HG03469 (cell line): Measurements from ENCODE around the gene TTLL5.
"Not testable (repeated sequence)": the region's sequence is repeated elsewhere in the genome, so short reads cannot be mapped to it uniquely, and the experiment has no call there.

ENCODE experiments used
- ATAC-seq: cut with Tn5 transposase; IDR thresholded peaks from one replicate; pipeline ENCODE4 v1.9.1; 2021; ENCODE audit warnings: mild to moderate bottlenecking, moderate library complexity, moderate number of reproducible peaks; ENCODE audit not compliant: unreplicated experiment

Gene TTLL5

DNA sequence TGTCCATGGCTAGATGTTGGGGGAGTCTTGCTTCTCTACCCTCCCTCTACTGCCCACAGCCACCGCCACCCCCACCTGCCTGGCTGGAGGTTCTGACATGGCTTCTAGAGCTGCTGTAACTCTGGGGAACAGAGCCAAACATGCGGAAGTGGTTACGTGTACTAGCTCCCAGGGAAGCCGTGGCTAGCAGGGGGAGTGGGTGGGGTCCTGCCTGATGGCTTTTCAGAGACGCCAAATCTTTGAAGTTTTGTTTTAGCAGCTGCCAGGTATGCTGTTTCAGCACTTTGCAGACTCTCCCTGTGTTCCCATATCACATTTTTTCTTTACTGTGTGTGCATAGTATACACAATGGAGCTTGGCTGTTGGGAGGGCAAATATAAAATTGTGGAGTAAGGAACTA lies 170.4 kb downstream of the TTLL5 start:
- ATAC-seq, result no peak

DNA sequence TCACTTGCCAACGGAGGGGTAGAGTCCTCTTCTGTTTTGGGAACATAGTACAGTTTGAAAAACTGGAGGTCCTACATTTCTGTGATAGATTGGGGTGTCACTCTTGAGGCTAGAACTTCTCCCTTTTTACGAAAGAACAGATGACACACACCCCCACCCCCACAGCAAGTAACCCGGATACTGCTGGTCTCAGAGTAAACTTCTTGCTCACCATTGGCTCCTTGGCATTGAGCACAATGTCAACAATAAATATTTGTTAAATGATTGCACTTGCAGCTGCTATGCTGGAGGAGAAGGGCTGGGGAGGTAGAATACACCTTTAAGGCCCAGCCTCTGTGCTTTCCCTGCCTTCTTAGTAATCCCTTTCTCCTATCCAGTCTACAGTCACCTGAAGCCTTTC lies 170.9 kb downstream of the TTLL5 start:
- ATAC-seq, result no peak

DNA sequence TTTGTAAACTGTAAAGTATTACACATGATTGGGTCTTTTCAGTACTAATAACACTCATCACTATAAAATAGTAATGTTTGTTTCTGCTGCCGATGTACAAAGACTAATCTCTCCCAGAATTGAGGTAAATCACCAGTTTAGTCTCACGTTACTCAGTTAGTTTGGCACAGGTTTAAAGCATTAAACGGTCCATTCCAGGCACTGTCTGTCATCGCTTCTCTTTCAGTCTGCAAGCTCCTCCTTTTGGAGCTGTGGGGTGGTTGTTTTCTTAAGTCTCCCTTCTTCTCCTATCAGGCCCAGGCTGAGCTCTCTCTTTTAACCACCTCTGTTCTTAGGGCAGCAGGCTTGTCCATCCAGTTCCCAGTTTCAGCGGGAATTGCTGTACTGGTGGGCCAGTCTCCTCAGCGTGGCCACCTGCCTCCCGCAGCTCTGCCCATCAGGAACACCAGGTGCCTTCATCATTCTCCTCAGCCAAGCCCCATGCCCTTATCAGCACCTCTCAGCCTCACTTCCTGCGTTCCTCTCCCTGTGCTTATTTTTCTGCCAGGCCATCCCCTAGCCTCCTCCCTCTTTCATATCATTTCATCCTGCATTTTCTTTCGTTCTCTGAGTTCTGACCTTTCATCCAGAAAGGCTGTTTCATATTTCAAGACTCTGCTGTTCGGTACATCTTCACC lies 171.7 kb downstream of the TTLL5 start:
- no peak for ATAC-seq

DNA sequence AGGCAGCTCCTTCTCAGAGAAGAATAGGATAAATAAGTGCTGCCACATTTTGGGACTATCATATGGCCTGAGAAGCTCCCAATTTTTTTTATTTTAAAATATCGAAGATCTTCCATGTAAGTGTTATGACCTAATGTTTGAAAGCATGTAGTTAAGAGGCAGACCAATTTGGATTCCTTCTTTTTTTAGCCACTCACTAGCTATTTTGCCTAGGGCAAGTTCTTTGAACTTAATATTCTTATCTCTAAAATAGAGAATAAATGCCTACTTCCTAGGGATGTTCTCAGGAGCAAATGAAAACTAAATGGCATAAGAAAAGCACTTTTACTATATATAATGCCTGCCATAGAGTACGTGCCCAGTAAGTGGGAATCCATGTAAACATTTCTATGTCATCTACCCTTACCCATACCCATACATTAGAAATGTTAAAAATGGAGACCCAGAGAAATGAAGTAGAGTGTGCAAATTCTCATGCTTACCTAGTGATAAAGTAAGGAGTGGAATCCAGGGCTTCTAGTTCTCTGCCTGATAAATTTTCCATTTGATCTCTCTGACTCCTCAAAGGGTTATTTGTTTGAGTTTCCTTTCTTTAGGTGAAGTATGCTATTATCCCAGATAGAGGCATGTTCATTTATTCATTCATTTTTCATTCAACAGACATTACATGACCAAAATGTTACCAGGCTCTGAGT lies 172.4 kb downstream of the TTLL5 start:
- ATAC-seq, result no peak

DNA sequence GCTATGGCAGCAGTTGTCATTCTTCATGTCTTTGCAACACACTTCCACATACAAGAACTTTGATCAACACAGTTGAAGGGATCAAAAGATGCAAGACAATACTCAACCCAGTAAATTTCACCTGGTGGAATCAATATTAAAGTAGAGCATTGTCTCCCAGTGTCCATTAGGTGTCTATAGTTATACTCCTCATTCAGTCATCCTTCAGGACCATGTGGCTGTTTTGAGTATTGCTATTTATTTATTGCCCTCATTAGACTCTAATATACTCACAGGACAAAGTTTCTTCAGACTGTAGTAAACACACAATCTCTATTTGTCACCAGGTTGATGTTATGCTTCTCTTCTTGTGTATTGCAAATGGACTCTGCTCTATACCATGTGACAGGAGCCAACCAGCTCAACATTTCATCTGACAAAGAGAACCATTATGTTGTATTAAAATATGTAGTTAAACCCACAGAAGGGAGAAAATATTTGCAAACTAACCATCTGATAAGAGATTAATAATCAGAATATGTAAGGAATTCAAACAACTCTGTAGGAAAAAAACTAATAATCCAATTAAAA lies 174.2 kb downstream of the TTLL5 start:
- ATAC-seq, result no peak

DNA sequence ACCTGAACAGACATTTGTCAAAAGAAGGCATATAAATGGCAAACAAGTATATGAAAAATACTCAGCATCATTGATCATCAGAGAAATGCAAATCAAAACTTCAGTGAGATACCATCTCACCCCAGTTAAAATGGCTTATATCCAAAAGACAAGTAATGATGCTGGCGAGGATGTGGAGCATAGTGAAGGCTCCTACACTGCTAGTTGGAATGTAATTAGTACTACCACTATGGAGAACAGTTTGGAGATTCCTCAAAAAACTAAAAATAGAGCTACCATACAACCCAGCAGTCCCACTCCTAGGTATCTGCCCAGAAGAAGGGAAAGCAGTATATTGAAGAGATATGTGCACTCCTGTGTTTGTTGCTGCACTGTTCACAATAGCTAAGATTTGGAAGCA lies 174.7 kb downstream of the TTLL5 start:
- ATAC-seq, result no peak

DNA sequence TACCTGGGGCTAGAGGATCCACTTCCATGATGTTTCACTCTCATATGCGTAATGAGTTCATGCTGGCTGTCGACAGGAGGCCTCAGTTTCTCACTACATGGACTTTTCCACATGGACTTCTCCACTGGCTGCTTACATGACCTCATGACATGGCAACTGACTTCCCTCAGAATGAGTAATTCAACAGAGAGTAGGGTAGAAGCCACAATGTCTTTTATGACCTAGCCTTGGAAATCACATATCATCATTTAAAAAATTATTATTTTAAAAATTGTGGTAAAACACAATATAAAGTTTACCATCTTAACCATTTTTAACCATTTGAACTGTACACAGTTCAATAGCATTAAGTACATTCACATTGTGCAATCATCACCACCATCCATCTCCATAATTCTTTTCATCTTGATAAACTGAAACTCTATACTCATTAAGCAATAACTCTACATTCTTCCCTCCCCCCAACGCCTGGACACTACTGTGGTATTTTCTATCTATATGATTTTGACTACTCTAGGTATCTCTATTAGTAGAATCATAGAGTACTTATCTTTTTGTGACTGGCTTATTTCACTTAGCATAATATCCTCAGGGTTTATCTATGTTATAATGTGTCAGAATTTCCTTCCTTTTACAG lies 176.2 kb downstream of the TTLL5 start:
- ATAC-seq, result no peak

DNA sequence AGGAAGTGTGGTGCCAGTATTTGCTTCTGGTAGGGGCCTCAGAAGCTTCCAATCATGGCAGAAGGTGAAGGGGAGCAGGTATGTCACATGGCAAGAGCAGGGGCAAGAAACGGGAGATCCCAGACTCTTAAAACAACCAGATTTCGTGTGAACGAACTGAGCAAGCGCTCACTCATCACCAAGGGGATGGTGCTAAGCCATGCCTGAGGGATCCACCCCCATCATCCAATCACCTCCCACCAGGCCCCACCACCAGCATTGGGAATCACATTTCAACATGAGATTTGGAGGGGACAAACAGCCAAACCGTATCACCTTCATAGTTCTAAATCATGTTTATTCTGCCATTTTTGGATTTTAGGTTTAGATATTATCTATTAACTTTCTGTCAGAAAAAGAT lies 179.9 kb downstream of the TTLL5 start:
- no peak for ATAC-seq

DNA sequence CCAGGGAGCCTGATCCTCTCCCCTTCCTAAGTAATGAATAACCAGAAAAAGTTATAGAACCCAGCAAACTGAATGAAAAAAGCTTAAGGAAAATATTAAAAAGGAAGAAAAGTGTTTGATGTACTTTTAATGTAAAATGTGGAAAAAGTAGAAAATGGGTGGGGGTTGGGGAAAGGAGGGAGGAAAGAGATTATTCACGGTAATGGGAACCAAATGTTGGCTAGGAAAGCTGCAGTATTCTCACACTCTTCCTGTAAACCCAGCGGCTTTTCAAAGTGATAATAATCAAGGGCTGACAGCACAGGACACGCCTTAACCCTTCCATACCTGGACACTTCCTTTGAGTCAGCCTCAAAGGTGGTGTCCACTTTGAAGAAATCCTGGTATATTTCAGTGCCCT lies 181.5 kb downstream of the TTLL5 start:
- ATAC-seq, result no peak

DNA sequence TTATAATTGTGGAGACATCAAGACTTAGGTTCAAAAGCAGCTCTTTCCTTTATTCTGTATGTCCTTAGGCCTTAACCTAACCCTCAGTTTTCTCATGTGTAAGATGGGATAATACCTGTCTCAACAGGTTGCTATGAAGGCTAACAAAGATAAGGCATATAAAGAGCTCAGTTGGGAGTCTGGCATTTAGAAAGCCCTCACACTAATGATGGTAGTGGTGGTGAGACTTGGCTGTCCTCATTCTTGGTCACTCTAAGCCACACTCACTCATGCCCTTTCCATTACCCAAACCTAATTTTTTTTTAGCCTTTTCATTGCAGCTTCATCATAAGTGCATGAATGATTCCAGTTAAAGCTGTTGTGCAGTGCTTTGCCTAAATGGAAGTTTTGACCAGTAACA lies 183.4 kb downstream of the TTLL5 start:
- ATAC-seq, result no peak

DNA sequence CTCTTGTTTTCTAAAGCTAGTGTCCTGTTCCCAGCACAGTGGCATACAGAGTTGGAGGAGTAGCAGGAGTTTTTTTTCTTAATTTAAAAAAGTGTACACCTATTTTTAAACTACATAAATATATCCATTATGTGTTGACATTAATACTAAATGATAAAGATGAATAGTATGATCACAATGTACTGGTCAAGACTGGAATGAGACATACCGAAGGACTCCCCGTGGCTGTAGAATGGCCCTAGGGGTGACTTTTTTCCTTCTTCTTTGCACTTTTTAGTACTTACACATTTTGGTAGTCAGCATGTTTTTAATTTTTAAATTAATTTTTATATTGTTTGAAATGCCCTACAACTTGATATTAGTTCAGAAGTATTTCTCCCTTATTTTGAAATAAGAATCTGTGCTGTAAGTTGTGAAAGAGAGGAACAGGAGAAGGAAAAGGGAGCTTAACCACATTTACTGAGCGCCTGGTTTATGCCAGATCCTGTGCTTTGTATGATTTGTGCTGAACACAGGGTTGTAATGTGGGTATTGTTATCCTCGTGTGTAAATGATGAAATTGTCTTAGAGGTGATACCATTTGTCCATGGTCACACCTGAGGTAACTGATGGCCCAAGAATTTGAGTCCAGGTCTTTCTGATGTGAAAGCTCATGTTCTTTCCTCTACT lies 184.2 kb downstream of the TTLL5 start:
- ATAC-seq, result no peak

DNA sequence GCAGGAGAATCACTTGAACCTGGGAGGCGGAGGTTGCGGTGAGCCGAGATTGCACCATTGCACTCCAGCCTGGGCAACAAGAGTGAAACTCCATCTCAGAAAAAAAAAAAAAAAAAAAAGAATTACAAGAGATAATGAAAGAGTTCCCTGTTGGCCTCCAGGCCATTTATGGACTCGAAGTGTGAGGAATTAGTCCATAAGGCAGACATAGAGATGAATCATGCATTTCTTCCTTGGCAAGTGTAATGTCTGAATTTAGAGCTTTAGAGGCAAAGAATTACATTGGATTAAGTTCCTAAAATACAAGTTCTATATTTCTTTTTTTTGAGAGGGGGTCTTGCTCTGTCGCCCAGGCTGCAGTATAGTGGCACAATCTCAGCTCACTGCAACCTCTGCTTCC lies 185.6 kb downstream of the TTLL5 start:
- not testable (repeated sequence) for ATAC-seq

DNA sequence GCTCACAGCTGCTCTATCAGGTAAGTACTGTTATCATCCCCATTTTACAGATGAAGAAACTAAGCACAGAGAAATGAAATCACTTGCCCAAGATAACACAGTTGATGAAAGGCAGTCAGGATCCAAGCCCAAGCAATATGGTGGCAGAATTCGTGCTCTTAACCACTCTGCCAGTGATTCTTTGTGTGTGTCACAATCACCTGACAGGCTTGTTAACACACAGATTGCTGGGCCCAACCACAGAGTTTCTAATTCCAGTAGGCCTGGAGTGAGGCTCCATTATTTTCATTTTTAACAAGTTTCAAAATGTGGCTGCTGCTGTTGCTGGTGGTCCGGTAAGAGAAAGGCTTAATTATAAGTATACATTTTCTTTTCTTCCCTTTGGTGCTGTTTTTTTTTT lies 186.5 kb downstream of the TTLL5 start:
- ATAC-seq, result no peak

DNA sequence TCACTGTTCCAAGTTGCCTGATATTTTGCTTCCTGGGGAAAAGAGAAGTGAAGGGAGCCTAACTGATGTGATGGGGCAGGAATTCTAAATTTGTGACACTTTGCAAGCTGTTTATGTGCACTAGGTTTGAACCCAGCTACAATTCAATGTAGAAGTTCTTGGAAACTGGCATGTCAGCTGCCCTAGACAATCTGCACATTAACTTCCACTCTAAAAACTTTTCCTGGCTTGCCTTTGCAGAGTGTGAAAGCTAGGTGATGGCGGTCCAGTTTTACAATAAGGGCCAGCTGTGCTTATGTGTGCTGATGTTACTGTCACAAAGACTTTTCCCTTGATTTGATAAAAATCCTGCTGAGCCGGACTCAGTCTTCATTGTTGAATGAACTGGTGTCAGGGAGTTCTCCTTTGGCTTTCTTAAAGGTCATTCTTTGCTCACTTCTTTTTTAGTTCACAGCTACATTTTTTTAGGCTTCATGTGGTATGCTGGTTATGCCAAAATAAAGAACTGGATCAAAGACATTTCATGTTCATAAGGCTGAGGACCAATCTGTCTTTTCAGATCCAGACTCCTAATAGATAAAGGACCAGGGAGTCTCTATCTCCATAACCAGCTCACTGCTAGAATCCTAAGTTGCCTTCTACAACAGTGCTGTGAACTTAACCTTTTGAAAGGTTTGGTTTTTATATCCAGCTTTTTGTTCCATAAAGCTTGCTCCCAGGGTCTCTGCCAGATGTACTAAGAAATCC lies 187.3 kb downstream of the TTLL5 start:
- ATAC-seq, result no peak

DNA sequence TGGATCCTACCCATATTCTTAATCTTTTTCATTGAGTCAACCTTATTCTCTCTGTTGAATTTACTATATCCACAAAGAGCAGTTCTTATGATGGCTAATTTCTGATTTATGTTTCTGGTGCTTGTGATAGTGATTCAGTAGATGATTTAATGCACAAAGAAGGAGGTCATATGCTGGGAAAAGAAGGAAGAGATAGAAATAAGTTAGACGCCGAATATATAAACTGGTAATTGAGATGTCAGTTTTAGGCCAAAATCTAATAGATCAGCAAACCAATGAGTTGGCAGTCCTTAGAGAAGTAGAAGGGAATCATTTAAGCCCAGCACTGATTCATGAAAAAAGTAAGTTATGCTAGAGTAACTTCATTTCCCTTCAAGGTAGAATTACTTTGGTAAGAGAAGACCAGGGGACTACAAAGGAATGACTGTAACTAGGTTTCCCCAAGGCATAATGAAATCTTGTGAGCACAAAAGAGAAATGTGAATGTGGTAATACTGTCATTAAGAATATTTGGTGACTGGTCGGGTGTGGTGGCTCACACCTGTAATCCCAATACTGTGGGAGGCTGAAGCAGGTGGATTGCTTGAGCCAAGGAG lies 188.4 kb downstream of the TTLL5 start:
- ATAC-seq, result no peak

DNA sequence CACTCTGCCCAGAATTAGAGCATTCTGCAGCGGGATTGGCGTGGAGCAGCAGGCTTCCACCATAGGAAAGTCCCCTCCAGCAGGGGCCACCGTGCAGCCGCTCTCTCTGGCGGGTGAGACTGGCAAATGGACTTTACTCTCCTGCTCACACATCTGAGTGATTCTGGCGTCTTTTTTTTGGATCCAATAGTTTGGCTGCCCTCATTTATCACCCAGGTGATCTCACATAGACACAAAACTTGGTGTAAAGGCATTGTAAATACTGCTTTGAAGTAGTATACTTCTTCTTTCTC lies 190.5 kb downstream of the TTLL5 start:
- no peak for ATAC-seq

DNA sequence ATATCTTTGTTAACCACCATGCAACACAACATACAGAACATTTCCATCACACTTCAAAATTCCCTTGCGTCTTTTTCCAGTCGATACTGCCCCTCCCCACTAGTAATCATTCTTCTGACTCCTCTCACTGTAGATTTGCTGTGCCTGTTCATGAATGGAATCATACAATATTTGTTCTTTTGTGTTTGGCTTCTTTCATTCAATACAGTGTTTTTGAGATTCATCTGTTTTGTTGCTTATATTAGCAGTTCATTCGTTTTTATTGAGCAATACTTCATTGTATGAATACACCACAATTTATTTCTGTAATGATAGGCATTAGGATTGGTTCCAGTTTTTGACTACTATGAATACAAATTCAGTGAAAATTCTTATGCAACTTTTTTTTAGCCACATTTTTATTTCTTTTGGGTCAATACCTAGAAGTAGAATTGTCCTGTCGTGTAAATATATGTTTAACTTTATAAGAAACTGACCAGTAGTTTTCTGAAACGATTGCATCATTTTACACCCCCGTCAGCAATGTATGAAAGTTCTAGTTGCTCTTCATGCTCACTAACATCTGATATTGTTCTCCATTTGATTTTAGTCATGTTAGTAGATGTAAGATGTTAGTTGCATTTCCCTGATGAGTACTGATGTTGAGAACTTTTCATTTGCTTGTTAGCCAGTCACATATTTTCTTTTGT lies 193.2 kb downstream of the TTLL5 start:
- ATAC-seq, result no peak

DNA sequence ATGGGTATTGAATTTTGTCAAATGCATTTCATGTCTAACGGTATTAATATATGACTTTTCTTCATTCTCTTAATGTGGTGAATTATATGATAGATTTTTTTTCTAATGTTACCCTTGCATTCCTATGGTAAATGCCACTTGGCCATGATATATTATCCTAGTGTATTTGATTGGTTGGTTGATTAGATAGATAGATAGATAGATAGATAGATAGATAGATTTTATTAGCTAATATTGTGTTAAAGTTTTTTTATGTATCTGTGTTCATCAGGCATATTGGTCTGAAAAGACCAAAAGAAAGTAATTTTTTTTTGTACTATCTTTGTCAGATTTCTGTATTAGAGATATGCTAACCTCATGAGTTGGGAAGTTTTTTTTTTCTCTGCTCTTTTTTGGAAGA lies 196.2 kb downstream of the TTLL5 start:
- no peak for ATAC-seq

DNA sequence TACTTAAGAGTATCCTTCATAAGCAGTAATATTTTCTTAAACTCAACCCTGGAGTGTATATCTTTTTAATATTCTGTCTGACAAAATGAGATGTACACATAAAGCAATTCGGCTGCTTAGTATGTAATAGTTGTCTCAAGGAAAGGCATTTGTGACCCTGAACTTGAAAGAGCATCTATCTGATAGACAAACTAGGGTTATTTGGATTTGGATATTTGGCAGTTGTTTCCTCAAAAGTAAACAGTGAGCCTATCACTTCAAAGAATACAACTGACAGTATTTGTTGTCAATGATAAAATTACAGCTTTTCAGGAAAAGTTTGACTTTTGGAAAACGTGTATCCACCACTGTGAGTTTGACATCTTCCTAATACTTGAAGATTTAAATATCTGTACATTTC lies 197.3 kb downstream of the TTLL5 start:
- no peak for ATAC-seq

DNA sequence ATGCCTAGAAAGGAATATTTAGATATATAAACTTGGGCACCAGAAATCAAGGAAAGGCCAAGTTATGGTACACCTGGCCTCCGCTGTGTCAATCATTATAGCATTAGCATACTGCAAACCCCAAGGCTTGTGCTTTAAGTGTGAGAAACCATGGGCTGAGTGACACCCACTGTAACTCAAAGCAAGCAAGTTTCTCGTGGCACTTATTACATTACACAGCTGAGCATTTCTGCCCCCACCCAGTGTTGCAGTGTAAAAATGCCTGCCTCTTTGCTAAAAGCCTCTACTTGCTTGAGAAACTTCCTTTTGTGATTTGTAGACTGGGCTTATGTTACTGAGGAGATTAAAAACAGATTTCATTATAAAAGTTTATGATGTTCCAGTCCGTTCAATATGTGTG lies 198.7 kb downstream of the TTLL5 start:
- ATAC-seq, result no peak
